Right lobe of liver (tissue), 4 donors: ENCODE measurements around the gene TCAF1.
"Not testable (repeated sequence)": the region's sequence is repeated elsewhere in the genome, so short reads cannot be mapped to it uniquely, and the experiment has no call there.

Source experiments
- CTCF ChIP-seq, 4 donors: fragments of 200-600 bp in 3 of 4; fragments of 450-650 bp in 1 of 4; IDR thresholded peaks; one replicate each; pipeline versions ENCODE4 v1.5.1 to v1.8.0; 2016 to 2022; ENCODE audit warnings: antibody characterized with exemption in 4 of 4, mild to moderate bottlenecking in 2 of 4
- POLR2A ChIP-seq: fragments of 450-650 bp; IDR thresholded peaks from one replicate; pipeline ENCODE4 v1.6.1; 2017; ENCODE audit warnings: antibody characterized with exemption, mild to moderate bottlenecking
- donor health status: DM: no; HTN: no; CAD: no.
- donor health status: DM: no; HTN: no; CAD: no.
- donor health status: DM: no; HTN: yes; CAD: no.

- TF ChIP-seq CTCF (IDR thresholded peaks at IDR 0.05); POLR2A: not testable (repeated sequence)
Measured at GRCh38 chr7:143857994-143858393, 44.0 kb downstream of the TCAF1 start.
